ENCODE measurements around the gene KCNJ6.

The KCNJ6 gene

GRCh38 chr21:37759777-37760176, 156.5 kb downstream of the KCNJ6 start:
- TF ChIP-seq CTCF (IDR thresholded peaks at IDR 0.05; ENCODE audit: low read depth, low read length, missing control alignments) = no peak
- no peak overlapping the region for H3K4me3 ChIP-seq (ENCODE audit: low read depth, low read length)
- H3K27ac ChIP-seq = no peak overlapping the region
- peaks cover 5% of the 10 kb centered on the region for H3K27me3 ChIP-seq (replicated peaks)
- no peak for DNase-seq
- in situ Hi-C loops (cut with HindIII; ENCODE audit: low pct_ligation_motif_present, low sequenced_read_pairs) = loop anchor here (25.0 kb wide), 1 partner anchor 603 kb away; no protein-coding TSS in a partner anchor
- H3K36me3 ChIP-seq (replicated peaks) = no peaks in the 10 kb centered on the region

- Histone ChIP-seq H3K27ac (no peak overlapping the region), H3K36me3 (replicated peaks) (no peaks in the 10 kb centered on the region), H3K27me3 (replicated peaks) (peaks cover 9% of the 10 kb centered on the region), H3K4me3 (ENCODE audit: low read depth, low read length) (no peak overlapping the region)
- in situ Hi-C loops (cut with HindIII; ENCODE audit: low pct_ligation_motif_present, low sequenced_read_pairs) = loop anchor here (25.0 kb wide), 1 partner anchor 603 kb away; no protein-coding TSS in a partner anchor
- peak; percentile 52 for DNase-seq
- TF ChIP-seq CTCF (IDR thresholded peaks at IDR 0.05; ENCODE audit: low read depth, low read length, missing control alignments) = peak; percentile 91
These were observed 157.3 kb downstream of the KCNJ6 start for GRCh38 chr21:37758982-37759381.

GRCh38 chr21:37757606-37758376, 158.5 kb downstream of the KCNJ6 start:
- H3K4me3 ChIP-seq (ENCODE audit: low read depth, low read length) = no peak overlapping the region
- in situ Hi-C loops (cut with HindIII; ENCODE audit: low pct_ligation_motif_present, low sequenced_read_pairs) = loop anchor here (25.0 kb wide), 1 partner anchor 605 kb away; no protein-coding TSS in a partner anchor
- DNase-seq = no peak
- no peak for TF ChIP-seq CTCF (IDR thresholded peaks at IDR 0.05; ENCODE audit: low read depth, low read length, missing control alignments)
- peaks cover 9% of the 10 kb centered on the region for H3K27me3 ChIP-seq (replicated peaks)
- no peaks in the 10 kb centered on the region for H3K36me3 ChIP-seq (replicated peaks)
- no peak overlapping the region for H3K27ac ChIP-seq

DNA sequence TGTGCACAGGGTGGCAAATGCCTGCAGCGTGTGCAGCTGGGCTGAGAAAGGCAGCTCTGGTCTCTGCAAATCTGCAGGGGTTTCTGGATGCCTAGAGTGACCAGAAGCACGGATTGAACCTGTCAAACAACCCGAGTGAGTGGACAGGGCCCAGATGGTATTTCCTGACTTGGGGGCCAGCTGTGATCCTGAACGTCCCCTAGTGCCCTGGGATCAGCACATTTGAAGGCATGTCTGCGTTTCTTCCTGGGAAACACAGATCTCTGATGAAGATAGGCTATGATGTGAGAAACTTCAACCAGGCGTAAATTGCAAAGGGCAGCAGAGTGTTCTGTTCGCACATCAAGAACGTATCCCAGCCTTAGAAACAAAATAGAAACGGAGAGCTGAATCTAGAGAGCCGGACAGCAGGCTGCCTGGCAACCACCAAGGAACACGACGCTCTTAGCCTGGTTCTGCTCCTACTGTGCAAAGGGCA, 163.1 kb downstream of the KCNJ6 start:
- Histone ChIP-seq H3K36me3 (replicated peaks) (no peaks in the 10 kb centered on the region), H3K27me3 (replicated peaks) (peaks cover 9% of the 10 kb centered on the region), H3K27ac (no peak overlapping the region), H3K4me3 (ENCODE audit: low read depth, low read length) (no peak overlapping the region)
- in situ Hi-C loops (cut with HindIII; ENCODE audit: low pct_ligation_motif_present, low sequenced_read_pairs) = loop anchor here (25.0 kb wide), 1 partner anchor 609 kb away; no protein-coding TSS in a partner anchor
- TF ChIP-seq CTCF (IDR thresholded peaks at IDR 0.05; ENCODE audit: low read depth, low read length, missing control alignments) = no peak
- DNase-seq = no peak

DNA sequence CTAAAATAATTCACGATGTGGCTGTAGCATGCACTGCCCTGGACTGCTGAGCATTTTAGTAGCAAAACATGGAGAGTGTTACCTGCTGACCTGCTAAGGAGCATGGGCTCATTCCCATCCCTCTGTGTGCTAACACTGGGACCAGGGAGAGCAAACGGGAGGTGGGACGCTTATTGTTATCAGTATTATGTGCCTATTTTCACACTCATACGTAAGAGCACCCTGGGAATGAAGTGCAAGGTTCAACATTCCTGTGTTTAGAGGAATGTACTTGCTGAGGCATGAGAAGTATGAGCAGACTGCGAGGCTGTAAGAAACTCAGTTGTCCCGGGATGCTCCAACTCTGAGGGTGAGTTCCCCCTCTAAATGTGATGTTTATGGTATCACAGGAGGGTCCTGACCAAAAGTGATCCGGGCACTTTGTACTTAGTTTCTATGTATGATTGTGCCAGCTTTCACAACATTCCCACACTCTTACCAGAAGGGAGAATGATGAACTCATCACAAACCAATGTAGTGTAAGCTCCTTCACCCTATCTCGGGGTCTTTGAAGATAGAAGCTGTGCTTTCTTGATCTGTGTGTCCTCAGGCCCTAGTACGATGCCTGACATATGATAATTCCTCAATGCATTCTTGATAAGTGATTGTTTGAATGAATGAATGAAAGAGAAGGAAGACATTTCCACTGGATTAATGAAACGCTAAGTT, 164.8 kb downstream of the KCNJ6 start:
- Histone ChIP-seq H3K27ac (peak overlapping the region; percentile 46), H3K27me3 (replicated peaks) (peaks cover 9% of the 10 kb centered on the region), H3K4me3 (ENCODE audit: low read depth, low read length) (no peak overlapping the region), H3K36me3 (replicated peaks) (no peaks in the 10 kb centered on the region)
- in situ Hi-C loops (cut with HindIII; ENCODE audit: low pct_ligation_motif_present, low sequenced_read_pairs) = loop anchor here (25.0 kb wide), 1 partner anchor 611 kb away; no protein-coding TSS in a partner anchor
- no peak for TF ChIP-seq CTCF (IDR thresholded peaks at IDR 0.05; ENCODE audit: low read depth, low read length, missing control alignments)
- DNase-seq = peak; percentile 81
